Keratinocyte (primary cell): ENCODE measurements around the gene C4orf36. TPM values are rescaled to one million over a fixed set of nuclear protein-coding genes. Genes with fewer than 3 reads are reported as not detected.
A peak's percentile ranks its signal among the peaks of the same experiment; 100 is the strongest.

ENCODE experiments used
- DNase-seq: peaks from one replicate; pipeline ENCODE4 v3.0.0-alpha.2; 2011; ENCODE audit warnings: low read depth, missing footprints, low spot score
- FAIRE-seq: peaks from 2 replicates; lab custom pipeline; 2011; peaks lifted over from hg19 to GRCh38; lab: Jason Lieb, UNC
- H2AFZ ChIP-seq: 2 replicates; pipeline ENCODE4 v1.6.0; 2012; ENCODE audit warnings: low read length, control low read depth, inconsistent platforms; ENCODE audit not compliant: control insufficient read depth
- H3K27ac ChIP-seq: 2 replicates; pipeline ENCODE4 v1.5.1; 2011; ENCODE audit warnings: low read length; ENCODE audit not compliant: control insufficient read depth, insufficient read depth
- H3K27me3 ChIP-seq: 3 replicates; pipeline ENCODE4 v1.6.0; 2011; ENCODE audit warnings: low read length; ENCODE audit not compliant: control insufficient read depth, insufficient read depth; ENCODE audit errors: extremely low read depth
- H3K36me3 ChIP-seq, 2 experiments: 2 replicates in 1 of 2; 3 replicates in 1 of 2; pipeline ENCODE4 v1.5.1; 2011; ENCODE audit warnings: low read length in 2 of 2, mild to moderate bottlenecking in 1 of 2; ENCODE audit not compliant: control insufficient read depth in 2 of 2, insufficient read depth in 2 of 2; ENCODE audit errors: extremely low read depth in 1 of 2
- H3K4me1 ChIP-seq: 3 replicates; pipeline ENCODE4 v1.5.1; 2011; ENCODE audit warnings: low read length; ENCODE audit not compliant: control insufficient read depth, insufficient read depth; ENCODE audit errors: extremely low read depth
- H3K4me2 ChIP-seq: 3 replicates; pipeline ENCODE4 v1.6.0; 2011; ENCODE audit warnings: low read depth, low read length; ENCODE audit not compliant: control insufficient read depth, insufficient read depth; ENCODE audit errors: extremely low read depth
- H3K4me3 ChIP-seq, 3 experiments: fragments of 200-600 bp in 1 of 3; sonication (generic) in 1 of 3; 2 replicates in 2 of 3; 3 replicates in 1 of 3; pipeline ENCODE4 v1.5.1; 2011 to 2016; ENCODE audit warnings: low read length in 3 of 3, mild to moderate bottlenecking in 3 of 3, control low read depth in 2 of 3, inconsistent platforms in 1 of 3, low read depth in 1 of 3, mixed read lengths in 1 of 3, mixed run types in 1 of 3, moderate library complexity in 1 of 3; ENCODE audit not compliant: control insufficient read depth in 2 of 3, insufficient read depth in 2 of 3; ENCODE audit errors: extremely low read depth in 1 of 3
- H3K79me2 ChIP-seq: 2 replicates; pipeline ENCODE4 v1.6.0; 2012; ENCODE audit warnings: low read length; ENCODE audit not compliant: control insufficient read depth, insufficient read depth
- H3K9ac ChIP-seq: 3 replicates; pipeline ENCODE4 v1.6.0; 2011; ENCODE audit warnings: low read length; ENCODE audit not compliant: control insufficient read depth, insufficient read depth; ENCODE audit errors: extremely low read depth
- H3K9me1 ChIP-seq: 3 replicates; pipeline ENCODE4 v1.6.0; 2011; ENCODE audit warnings: low read length; ENCODE audit not compliant: control insufficient read depth, insufficient read depth; ENCODE audit errors: extremely low read depth
- H3K9me3 ChIP-seq: 2 replicates; pipeline ENCODE4 v1.5.1; 2012; ENCODE audit warnings: low read depth, low read length; ENCODE audit not compliant: control insufficient read depth
- H4K20me1 ChIP-seq: 3 replicates; pipeline ENCODE4 v1.6.0; 2011; ENCODE audit warnings: low read length; ENCODE audit not compliant: control insufficient read depth, insufficient read depth; ENCODE audit errors: extremely low read depth
- CTCF ChIP-seq, 3 experiments: IDR thresholded peaks in 1 of 3; conservative IDR thresholded peaks in 1 of 3; optimal IDR thresholded peaks in 1 of 3; 2 replicates in 2 of 3; 3 replicates in 1 of 3; pipeline versions ENCODE3 to v1.5.1; 2011; ENCODE audit warnings: low read length in 3 of 3, mild to moderate bottlenecking in 3 of 3, moderate library complexity in 2 of 3, control low read depth in 1 of 3, inconsistent platforms in 1 of 3; ENCODE audit not compliant: insufficient read depth in 2 of 3; ENCODE audit errors: extremely low read depth in 1 of 3
- EZH2 ChIP-seq: IDR thresholded peaks from one replicate; pipeline ENCODE4 v1.6.1; 2012; ENCODE audit warnings: inconsistent platforms, mild to moderate bottlenecking, low read length, moderate library complexity
- dilution Hi-C: fragments of 300-500 bp; cut with MboI; formaldehyde crosslinking; loops from one replicate; pipeline ENCODE4 v1.7.0; 2020; ENCODE audit warnings: low sequenced_read_pairs; ENCODE audit not compliant: extremely low pct_ligation_motif_present
- polyA plus RNA-seq, 5 experiments: library from polyadenylated mRNA; depleted of rRNA in 3 of 5; stranded (reverse) in 3 of 5; stranded (forward) in 1 of 5; unstranded in 1 of 5; fragments of >200 nt; gene quantifications; 1 replicate in 1 of 5; 2 replicates in 3 of 5; 3 replicates in 1 of 5; pipeline versions ENCODE4 v1.2.1 to v1.2.3, GENCODE V29; 2011 to 2012; ENCODE audit warnings: missing spikeins in 2 of 5, low read depth in 1 of 5, low replicate concordance in 1 of 5

C4orf36 gene
- polyA plus RNA-seq, 1 donor (not counting 4 experiments of a cell fraction or from before 2014, with no cell fraction given) = 1.2 TPM

- Histone ChIP-seq H3K27ac (peak overlapping the region; percentile 29), H3K36me3 (no peaks in the 10 kb centered on the region), H3K4me3 (no peak overlapping the region), H3K4me2 (no peak overlapping the region), H3K9ac (no peak overlapping the region), H2AFZ (no peak overlapping the region), H3K9me3 (no peaks in the 10 kb centered on the region), H3K4me1 (peaks cover 28% of the 10 kb centered on the region), H3K79me2 (no peaks in the 10 kb centered on the region), H3K9me1 (no peaks in the 10 kb centered on the region), H3K27me3 (no peaks in the 10 kb centered on the region), H4K20me1 (no peaks in the 10 kb centered on the region)
- FAIRE-seq (no peak), DNase-seq (no peak)
- dilution Hi-C loops = no loop called here
- TF ChIP-seq EZH2 = no peak
- no peak for TF ChIP-seq CTCF (optimal IDR thresholded peaks at IDR 0.05 in 1 of 3, IDR thresholded peaks at IDR 0.05 in 1 of 3, conservative IDR thresholded peaks at IDR 0.05 in 1 of 3; ENCODE audit: extremely low read depth in 1 of 3, insufficient read depth in 2 of 3, low read length in 3 of 3)
These were observed 29.5 kb upstream of the C4orf36 start for GRCh38 chr4:86921608-86922252.

GRCh38 chr4:86919561-86920223, 27.5 kb upstream of the C4orf36 start:
- Histone ChIP-seq H3K27ac (no peak overlapping the region), H3K79me2 (no peaks in the 10 kb centered on the region), H3K4me3 (no peak overlapping the region), H3K9ac (no peak overlapping the region), H3K4me2 (no peak overlapping the region), H3K27me3 (no peaks in the 10 kb centered on the region), H3K9me1 (no peaks in the 10 kb centered on the region), H3K36me3 (no peaks in the 10 kb centered on the region), H4K20me1 (no peaks in the 10 kb centered on the region), H2AFZ (no peak overlapping the region), H3K4me1 (peaks cover 13% of the 10 kb centered on the region), H3K9me3 (no peaks in the 10 kb centered on the region)
- DNase-seq (no peak), FAIRE-seq (no peak)
- dilution Hi-C loops = no loop called here
- no peak for TF ChIP-seq CTCF (optimal IDR thresholded peaks at IDR 0.05 in 1 of 3, IDR thresholded peaks at IDR 0.05 in 1 of 3, conservative IDR thresholded peaks at IDR 0.05 in 1 of 3; ENCODE audit: extremely low read depth in 1 of 3, insufficient read depth in 2 of 3, low read length in 3 of 3)
- TF ChIP-seq EZH2 = no peak
